HG03060 (cell line): ENCODE measurements around the gene PROZ.

ENCODE experiments used
- ATAC-seq: cut with Tn5 transposase; IDR thresholded peaks from one replicate; pipeline ENCODE4 v1.9.1; 2021; ENCODE audit warnings: low read depth, moderate number of reproducible peaks; ENCODE audit not compliant: unreplicated experiment

The PROZ gene

DNA sequence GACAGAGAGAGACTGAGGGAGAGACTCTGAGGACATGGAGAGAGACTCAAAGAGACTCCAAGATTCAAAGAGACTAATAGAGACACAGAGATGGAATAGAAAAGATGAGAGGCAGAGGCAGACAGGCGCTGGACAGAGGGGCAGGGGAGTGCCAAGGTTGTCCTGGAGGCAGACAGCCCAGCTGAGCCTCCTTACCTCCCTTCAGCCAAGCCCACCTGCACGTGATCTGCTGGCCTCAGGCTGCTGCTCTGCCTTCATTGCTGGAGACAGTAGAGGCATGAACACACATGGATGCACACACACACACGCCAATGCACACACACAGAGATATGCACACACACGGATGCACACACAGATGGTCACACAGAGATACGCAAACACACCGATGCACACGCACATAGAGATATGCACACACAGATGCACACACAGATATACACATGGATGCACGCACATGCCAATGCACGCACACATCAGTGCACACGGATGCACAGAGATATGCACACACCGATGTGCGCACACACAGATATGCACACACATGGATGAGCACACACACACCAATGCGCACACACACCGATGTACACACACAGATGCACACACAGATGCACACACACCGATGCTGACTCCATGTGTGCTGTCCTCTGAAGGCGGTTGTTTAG, 39.2 kb upstream of the PROZ start:
- ATAC-seq: no peak

DNA sequence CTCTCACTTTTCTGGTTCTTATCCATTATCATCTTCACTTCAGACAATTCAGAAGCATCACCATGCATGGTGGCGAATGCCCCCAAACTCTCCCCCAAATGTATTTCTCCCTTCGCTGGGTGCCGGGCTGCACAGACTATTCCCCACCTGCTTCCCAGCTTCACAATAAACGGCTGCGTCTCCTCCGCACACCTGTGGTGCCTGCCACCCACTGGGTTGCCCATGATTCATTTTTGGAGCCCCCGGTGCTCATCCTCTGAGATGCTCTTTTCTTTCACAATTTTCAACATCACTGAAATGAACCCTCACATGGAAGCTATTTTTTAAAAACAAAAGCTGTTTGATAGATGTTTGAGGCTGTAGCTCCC, 38.6 kb upstream of the PROZ start:
- ATAC-seq: no peak

DNA sequence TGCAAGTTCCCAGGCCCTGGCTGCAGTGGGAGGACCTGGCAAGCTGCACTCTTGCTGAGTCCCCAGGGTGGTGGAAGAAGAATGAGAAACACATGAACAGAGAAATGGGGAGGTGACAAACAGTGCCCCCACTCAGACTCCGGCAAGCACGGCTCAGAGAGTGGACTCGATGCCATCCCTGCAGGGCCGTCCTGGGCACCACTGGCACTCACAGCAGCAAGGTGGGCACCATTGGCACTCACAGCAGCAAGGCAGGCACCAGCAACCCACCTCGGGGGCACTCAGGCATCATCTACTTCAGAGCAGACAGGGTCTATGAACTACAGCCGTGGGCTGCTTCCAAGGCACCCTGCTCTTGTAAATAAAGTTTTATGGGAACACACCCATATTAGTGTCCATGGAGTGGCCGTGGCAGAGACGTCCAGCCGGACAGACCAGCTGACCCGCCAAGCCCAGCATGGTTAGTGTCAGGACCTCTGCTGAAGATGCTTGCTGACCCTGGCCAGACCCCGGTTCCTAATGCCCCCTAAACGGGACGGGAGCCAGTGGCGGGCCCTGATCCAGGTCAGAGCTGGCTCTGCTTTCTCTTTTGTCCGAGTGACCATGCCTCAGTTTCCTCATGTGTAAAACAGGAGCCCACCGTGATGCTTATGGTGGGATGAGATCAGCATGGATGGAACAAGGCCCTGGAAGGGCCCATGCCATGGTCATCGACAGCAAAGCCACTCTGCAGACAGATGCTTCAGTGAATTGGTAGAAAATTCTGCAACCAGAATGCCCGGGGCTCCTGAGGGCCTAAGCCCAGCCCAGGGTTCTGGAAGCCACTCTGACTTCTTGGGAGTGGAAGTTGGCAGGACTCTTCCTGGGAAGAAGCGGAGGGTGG, 37.9 kb upstream of the PROZ start:
- no peak for ATAC-seq

DNA sequence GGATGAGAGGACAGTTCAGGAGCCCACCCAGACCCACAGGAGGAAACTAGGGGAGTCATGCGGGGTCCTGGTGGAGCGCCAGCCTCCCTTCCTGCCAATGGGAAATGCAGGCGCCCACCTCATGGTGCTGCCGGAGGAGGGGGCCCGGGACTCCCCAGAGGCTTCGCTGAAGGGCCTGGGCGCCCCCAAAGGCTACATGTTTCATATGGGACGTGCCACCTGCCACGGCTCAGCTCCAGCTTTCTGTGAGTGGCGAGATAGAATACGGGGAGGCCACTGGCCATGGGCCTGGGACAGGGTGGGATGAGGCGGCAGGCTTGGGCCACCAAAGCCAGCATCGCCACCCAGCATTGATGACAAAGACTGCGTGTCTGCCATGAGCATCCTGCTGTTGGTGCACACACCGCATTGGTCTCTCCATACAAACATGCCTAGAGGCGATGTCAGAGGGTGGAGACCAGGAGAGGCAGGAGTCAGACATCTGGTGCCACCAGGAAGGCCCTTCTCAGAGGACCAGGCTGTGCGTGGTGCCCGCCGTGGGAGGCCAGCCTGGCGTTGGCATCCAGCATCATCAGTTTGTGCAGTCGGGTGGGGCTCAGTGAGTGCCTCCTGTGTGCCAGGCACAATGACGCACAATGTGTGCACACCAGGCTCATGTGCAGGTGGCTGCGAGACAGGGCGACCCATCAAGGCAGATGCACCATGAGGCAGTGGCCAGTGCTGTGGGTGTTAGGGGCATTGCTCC, 37.1 kb upstream of the PROZ start:
- no peak for ATAC-seq

GRCh38 chr13:113121928-113122471, 36.4 kb upstream of the PROZ start:
- ATAC-seq: no peak

GRCh38 chr13:113122550-113123225, 35.8 kb upstream of the PROZ start, which contains the start of gene F10:
Gene F10, plus strand, starts transcription at chr13:113122799. Its CDS starts 57 bp downstream, at chr13:113122856.
- ATAC-seq: no peak

- no peak for ATAC-seq
Measured at GRCh38 chr13:113123226-113124201, 34.9 kb upstream of the PROZ start.

DNA sequence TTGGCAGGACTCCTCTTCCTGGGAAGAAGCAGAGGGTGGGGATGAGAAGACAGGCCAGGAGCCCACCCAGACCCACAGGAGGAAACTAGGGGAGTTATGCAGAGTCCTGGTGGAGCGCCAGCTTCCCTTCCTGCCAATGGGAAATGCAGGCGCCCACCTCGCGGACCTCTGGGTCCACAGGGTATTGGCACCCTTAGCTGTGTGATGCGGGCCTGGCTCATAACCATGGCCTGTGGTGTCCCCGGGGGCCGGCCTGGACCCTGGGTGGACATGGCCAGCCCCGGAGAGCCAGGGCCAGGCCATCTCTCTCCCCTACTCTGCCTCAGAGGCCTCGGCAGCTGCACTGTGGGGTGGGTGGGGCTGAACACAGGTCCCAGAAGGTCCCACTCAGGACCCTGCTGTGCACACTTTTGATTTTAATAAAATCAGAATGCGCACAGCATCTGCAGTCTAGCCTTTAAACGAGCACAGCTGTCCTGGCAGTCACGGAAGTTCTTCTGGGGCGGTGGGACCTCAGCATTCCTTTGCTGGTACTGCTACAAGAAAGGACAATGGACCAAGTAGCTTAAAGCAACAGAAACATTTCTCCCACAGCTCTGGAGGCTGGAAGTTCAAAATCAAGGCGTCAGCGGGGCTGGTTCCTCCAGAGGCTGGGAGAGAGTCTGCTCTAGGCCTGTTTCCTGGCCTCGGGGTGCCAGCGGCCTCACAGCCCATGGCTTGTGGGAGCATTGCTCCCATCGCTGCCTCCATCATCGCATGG, 34.1 kb upstream of the PROZ start:
- ATAC-seq: no peak

DNA sequence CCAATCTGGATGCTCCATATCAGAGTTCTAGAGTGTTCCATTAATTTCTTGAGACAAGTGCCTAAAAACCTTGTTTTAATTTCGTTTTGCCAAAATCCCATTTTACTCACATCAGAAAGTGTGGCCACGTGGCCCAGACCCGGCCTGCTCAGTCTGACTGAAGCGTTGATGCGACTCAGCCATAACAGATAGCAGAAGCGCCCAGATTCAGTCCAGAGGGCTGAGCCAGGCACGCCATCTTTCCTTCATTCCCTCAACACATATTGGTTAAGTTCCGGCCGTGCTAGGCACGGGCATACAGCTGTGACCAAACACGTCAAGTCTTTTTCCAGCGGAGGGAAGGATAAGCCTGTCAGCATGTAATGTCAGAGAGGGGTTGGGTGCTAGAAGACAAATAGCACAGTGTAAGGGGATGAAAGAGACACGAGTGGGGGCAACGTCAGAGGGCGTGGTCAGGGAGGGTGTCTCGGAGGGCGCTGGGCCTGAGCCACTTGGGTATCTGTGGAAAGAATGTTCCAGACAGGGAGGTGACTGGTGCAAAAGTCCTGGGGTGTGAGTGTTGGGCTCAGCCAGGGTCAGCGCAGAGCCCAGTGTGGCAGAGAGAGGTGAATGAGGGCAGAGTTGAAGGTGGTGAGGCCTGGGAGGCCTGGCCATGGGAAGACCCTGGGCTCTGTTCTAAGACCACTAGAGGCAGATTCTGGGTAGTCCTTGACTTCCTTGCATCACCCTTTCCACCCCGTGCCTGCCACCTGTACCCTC, 32.8 kb upstream of the PROZ start:
- no peak for ATAC-seq

- ATAC-seq: no peak
Measured at GRCh38 chr13:113126265-113127150, 31.9 kb upstream of the PROZ start.

GRCh38 chr13:113129480-113129879, 29.0 kb upstream of the PROZ start:
- no peak for ATAC-seq

DNA sequence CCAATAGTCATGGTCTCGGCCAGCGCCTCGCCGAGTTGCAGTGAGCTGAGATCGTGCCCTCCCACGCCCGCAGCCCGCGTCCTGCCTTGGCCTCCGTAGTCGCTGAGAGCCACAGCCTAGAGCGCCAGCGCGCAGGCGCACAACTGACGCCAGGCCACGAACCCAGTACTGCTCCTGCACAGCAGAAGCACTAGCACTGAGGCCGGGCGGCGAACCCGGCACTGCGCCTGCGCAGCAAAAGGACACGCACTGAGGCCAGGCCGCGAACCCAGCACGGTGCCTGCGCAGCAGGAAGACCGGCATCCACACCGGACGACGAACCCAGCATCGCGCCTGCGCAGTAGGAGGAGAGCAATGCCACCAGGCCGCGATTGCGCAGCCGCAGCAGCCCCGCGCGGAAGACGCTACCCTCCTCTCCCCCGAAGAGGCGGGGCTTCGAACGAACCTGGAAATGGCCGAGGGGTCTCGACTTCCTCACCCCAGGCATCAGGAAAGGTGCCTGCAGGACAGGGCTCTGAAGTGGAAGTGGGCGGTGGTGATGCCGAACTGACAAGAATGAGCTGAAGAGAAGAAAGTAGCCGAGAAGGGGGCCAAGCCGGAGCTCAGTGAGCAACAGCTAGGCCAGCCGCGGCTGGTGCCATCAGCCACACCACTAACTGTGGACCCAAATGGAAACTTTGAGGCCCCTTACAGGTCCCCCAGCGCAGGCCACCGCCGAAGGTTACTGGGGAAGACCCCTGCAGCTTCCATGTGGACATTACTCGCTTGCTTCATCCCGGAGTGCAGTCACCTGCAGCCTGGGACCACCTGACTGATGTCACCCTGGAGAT, 28.3 kb upstream of the PROZ start:
- ATAC-seq: no peak

GRCh38 chr13:113135281-113135760, 23.1 kb upstream of the PROZ start:
- no peak for ATAC-seq

DNA sequence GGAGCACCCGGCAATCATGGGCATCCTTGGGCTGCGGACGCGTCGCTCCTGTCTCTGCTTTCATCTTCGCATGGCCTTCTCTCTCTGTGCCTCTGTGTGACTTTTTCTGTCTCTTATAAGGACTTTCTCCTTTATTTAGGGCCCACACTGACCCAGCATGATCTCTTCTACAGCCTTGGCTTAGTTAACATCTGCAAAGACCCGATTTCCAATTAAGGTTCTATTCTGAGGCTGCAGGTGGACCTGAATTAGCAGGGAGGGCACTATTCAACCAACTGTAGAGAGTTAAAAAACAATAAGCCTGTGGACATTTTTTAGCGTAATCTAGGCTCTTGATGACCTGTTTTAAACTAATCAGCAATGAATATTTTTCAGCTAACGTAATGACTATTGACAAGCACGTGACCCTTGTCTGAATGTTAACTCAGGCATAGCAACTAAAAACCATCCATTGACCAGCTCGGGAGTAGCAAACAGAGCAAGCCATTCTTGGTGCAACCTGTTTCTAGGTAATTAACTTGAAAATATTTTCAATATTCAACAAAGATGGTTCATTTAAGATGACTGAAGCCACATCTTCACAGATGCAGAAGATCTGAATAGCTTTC, 20.7 kb upstream of the PROZ start:
- ATAC-seq: no peak

- ATAC-seq: no peak
Measured at GRCh38 chr13:113138792-113139551, 19.5 kb upstream of the PROZ start.
